Neural cell (in vitro differentiated cells): ENCODE measurements around the gene ZNF335. TPM values are rescaled to one million over a fixed set of nuclear protein-coding genes. Genes with fewer than 3 reads are reported as not detected.

Experiments
- H2AFZ ChIP-seq: fragments of 200-600, 300-800 bp; sonication (generic), shearing (Covaris generic); 2 replicates; pipeline ENCODE4 v1.6.0; 2014; ENCODE audit warnings: low read depth, mild to moderate bottlenecking, antibody characterized with exemption, low read length, moderate library complexity
- H3F3A ChIP-seq: fragments of 200-600 bp; shearing (Covaris generic); 2 replicates; pipeline ENCODE4 v1.6.1; 2016; ENCODE audit warnings: mild to moderate bottlenecking, moderate library complexity, mixed read lengths, antibody characterized with exemption, low read length; ENCODE audit not compliant: insufficient read depth, poor library complexity, severe bottlenecking
- H3K27ac ChIP-seq: fragments of 200-600, 300-800 bp; sonication (generic), shearing (Covaris generic); 2 replicates; pipeline ENCODE4 v1.5.1; 2014; ENCODE audit warnings: mild to moderate bottlenecking, low read length, moderate library complexity
- H3K27me3 ChIP-seq: fragments of 300-800, 200-600 bp; sonication (generic), shearing (Covaris generic); 2 replicates; pipeline ENCODE4 v1.6.0; 2014; ENCODE audit warnings: mild to moderate bottlenecking, low read depth, low read length, moderate library complexity; ENCODE audit not compliant: insufficient read depth
- H3K36me3 ChIP-seq: fragments of 300-800, 200-600 bp; sonication (generic), shearing (Covaris generic); 2 replicates; pipeline ENCODE4 v1.5.1; 2014; ENCODE audit warnings: mild to moderate bottlenecking, antibody characterized with exemption, low read length, moderate library complexity; ENCODE audit not compliant: insufficient read depth
- H3K4me2 ChIP-seq: fragments of 300-800, 200-600 bp; sonication (generic), shearing (Covaris generic); 2 replicates; pipeline ENCODE4 v1.6.0; 2014; ENCODE audit warnings: mild to moderate bottlenecking, low read length
- H3K4me3 ChIP-seq: fragments of 300-800, 200-600 bp; sonication (generic), shearing (Covaris generic); 2 replicates; pipeline ENCODE4 v1.5.1; 2014; ENCODE audit warnings: mild to moderate bottlenecking, low read length, moderate library complexity
- H3K79me2 ChIP-seq: fragments of 200-600 bp; shearing (Covaris generic); replicated peaks from 2 replicates; pipeline ENCODE4 v1.6.0; 2014; ENCODE audit warnings: mild to moderate bottlenecking, low read length, moderate library complexity; ENCODE audit not compliant: insufficient read depth
- H3K9ac ChIP-seq: fragments of 300-800, 200-600 bp; sonication (generic), shearing (Covaris generic); 2 replicates; pipeline ENCODE4 v1.6.1; 2016; ENCODE audit warnings: mild to moderate bottlenecking, low read length, mixed read lengths
- H3K9me2 ChIP-seq: fragments of 200-600 bp; shearing (Covaris generic); 2 replicates; pipeline ENCODE4 v1.6.1; 2016; ENCODE audit warnings: mild to moderate bottlenecking, low read length, mixed read lengths; ENCODE audit not compliant: insufficient read depth
- H3K9me3 ChIP-seq: fragments of 200-600, 300-800 bp; sonication (generic), shearing (Covaris generic); 2 replicates; pipeline ENCODE4 v1.6.1; 2016; ENCODE audit warnings: mild to moderate bottlenecking, mixed run types, low read length, moderate library complexity, mixed read lengths
- H4K20me1 ChIP-seq: fragments of 200-600 bp; shearing (Covaris generic); 2 replicates; pipeline ENCODE4 v1.6.1; 2016; ENCODE audit warnings: mild to moderate bottlenecking, mixed run types; ENCODE audit not compliant: insufficient read depth
- EP300 ChIP-seq: fragments of 450-650 bp; conservative IDR thresholded peaks from 2 replicates; pipeline ENCODE4 v1.6.1; 2014; ENCODE audit warnings: antibody characterized with exemption, mild to moderate bottlenecking, moderate library complexity; ENCODE audit not compliant: poor library complexity, severe bottlenecking
- EZH2 ChIP-seq: fragments of 200-600, 300-800 bp; shearing (Covaris generic), sonication (generic); IDR thresholded peaks from 2 replicates; pipeline ENCODE4 v1.6.1; 2014; ENCODE audit warnings: antibody characterized with exemption, low read length, borderline replicate concordance, mild to moderate bottlenecking; ENCODE audit not compliant: insufficient read depth, poor library complexity, severe bottlenecking
- MXI1 ChIP-seq: fragments of 450-650 bp; conservative IDR thresholded peaks from 2 replicates; pipeline ENCODE4 v1.6.1; 2014; ENCODE audit warnings: antibody characterized with exemption, mild to moderate bottlenecking; ENCODE audit not compliant: poor library complexity, severe bottlenecking
- POLR2AphosphoS5 ChIP-seq: IDR thresholded peaks from 2 replicates; pipeline ENCODE4 v1.6.1; 2012
- RAD21 ChIP-seq: fragments of 450-650 bp; conservative IDR thresholded peaks from 2 replicates; pipeline ENCODE4 v1.6.1; 2014; ENCODE audit warnings: antibody characterized with exemption, mild to moderate bottlenecking, moderate library complexity
- SMC3 ChIP-seq: fragments of 450-650 bp; conservative IDR thresholded peaks from 2 replicates; pipeline ENCODE4 v1.6.1; 2014; ENCODE audit warnings: antibody characterized with exemption, mild to moderate bottlenecking, moderate library complexity; ENCODE audit not compliant: poor library complexity
- TAF1 ChIP-seq: IDR thresholded peaks from 2 replicates; pipeline ENCODE4 v1.6.1; 2012; ENCODE audit warnings: low read depth
- polyA plus RNA-seq: library from polyadenylated mRNA; depleted of rRNA; stranded (reverse); fragments of >200 nt; gene quantifications from 2 replicates; pipeline ENCODE4 v1.2.3, GENCODE V29; 2014
- TF ChIP-seq, protein P1 (sequence below): fragments of 450-650 bp; IDR thresholded peaks from 2 replicates; pipeline ENCODE4 v1.5.1; 2014; ENCODE audit warnings: antibody characterized with exemption, mild to moderate bottlenecking, moderate library complexity; ENCODE audit not compliant: poor library complexity, severe bottlenecking
- TF ChIP-seq, protein P2 (sequence below): IDR thresholded peaks from 2 replicates; pipeline ENCODE4 v1.6.1; 2012; ENCODE audit warnings: borderline replicate concordance

The ZNF335 gene
- polyA plus RNA-seq, 1 donor from 2014 or later: 12.8 TPM

DNA sequence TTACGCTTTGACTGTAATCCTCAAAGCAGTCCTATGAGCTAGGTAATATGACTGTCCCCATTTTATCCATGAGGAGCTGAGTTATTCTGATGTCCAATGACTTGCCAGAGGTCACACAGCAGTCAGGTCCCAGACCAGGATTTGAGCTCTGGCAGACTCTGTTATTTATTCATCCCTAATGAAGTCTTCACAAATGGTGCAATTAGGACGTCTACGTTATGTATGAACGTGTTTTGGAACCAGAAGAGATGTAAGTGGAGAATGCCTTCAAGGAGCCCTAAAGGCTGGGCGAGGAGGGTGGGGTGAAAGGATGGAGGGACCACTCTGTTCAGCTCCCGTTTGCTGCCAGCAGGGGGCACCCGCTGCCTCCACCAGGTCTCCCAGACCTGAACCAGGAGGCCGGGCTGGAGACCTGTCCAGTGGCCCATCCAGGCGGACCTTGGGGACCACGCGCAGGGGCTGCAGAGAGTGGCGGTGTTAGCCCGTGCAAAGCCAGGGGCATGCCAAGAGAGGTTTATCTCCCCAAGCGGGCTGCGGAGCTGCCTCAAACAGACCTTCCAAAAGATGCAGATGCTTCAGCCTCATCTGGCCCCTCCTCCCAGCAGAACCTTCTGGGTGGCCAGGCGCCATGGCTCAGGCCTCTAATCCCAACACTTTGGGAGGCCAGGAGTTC lies 15.2 kb upstream of the ZNF335 start:
- H3K9ac ChIP-seq: no peak overlapping the region

DNA sequence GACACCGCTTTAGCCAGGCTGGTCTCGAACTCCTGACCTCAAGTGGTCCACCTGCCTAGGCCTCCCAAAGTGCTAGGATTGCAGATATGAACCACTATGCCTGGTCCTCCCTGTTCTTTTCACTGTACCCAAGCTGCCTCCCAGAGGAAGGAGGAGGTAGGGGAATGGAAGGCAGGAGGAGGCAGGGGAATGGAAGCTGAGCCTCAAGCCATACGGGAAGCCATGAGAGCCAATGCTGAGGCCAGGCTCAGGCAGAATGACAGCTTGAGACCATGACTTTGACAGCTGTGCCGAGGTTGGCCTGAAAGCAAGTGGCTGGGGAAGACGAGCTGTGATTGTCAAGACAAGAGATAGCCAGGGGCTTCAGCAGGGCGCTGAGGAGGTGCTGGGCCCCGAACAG lies 13.6 kb upstream of the ZNF335 start:
- no peak overlapping the region for H3K4me3 ChIP-seq
- no peak overlapping the region for H3K9ac ChIP-seq
- H3K4me2 ChIP-seq: no peak overlapping the region
- H3K79me2 ChIP-seq: no peaks in the 10 kb centered on the region
- H2AFZ ChIP-seq: no peak overlapping the region
- TF ChIP-seq, protein P1, sequence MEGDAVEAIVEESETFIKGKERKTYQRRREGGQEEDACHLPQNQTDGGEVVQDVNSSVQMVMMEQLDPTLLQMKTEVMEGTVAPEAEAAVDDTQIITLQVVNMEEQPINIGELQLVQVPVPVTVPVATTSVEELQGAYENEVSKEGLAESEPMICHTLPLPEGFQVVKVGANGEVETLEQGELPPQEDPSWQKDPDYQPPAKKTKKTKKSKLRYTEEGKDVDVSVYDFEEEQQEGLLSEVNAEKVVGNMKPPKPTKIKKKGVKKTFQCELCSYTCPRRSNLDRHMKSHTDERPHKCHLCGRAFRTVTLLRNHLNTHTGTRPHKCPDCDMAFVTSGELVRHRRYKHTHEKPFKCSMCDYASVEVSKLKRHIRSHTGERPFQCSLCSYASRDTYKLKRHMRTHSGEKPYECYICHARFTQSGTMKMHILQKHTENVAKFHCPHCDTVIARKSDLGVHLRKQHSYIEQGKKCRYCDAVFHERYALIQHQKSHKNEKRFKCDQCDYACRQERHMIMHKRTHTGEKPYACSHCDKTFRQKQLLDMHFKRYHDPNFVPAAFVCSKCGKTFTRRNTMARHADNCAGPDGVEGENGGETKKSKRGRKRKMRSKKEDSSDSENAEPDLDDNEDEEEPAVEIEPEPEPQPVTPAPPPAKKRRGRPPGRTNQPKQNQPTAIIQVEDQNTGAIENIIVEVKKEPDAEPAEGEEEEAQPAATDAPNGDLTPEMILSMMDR: no peak
- TF ChIP-seq TAF1 (no peak), SMC3 (no peak), MXI1 (no peak), EZH2 (no peak), POLR2AphosphoS5 (no peak), EP300 (no peak), RAD21 (no peak)
- TF ChIP-seq, protein P2, sequence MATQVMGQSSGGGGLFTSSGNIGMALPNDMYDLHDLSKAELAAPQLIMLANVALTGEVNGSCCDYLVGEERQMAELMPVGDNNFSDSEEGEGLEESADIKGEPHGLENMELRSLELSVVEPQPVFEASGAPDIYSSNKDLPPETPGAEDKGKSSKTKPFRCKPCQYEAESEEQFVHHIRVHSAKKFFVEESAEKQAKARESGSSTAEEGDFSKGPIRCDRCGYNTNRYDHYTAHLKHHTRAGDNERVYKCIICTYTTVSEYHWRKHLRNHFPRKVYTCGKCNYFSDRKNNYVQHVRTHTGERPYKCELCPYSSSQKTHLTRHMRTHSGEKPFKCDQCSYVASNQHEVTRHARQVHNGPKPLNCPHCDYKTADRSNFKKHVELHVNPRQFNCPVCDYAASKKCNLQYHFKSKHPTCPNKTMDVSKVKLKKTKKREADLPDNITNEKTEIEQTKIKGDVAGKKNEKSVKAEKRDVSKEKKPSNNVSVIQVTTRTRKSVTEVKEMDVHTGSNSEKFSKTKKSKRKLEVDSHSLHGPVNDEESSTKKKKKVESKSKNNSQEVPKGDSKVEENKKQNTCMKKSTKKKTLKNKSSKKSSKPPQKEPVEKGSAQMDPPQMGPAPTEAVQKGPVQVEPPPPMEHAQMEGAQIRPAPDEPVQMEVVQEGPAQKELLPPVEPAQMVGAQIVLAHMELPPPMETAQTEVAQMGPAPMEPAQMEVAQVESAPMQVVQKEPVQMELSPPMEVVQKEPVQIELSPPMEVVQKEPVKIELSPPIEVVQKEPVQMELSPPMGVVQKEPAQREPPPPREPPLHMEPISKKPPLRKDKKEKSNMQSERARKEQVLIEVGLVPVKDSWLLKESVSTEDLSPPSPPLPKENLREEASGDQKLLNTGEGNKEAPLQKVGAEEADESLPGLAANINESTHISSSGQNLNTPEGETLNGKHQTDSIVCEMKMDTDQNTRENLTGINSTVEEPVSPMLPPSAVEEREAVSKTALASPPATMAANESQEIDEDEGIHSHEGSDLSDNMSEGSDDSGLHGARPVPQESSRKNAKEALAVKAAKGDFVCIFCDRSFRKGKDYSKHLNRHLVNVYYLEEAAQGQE: no peak
- no peaks in the 10 kb centered on the region for H3K36me3 ChIP-seq
- H3K27ac ChIP-seq: no peak overlapping the region
- no peaks in the 10 kb centered on the region for H3K9me2 ChIP-seq
- H4K20me1 ChIP-seq: no peaks in the 10 kb centered on the region
- no peaks in the 10 kb centered on the region for H3F3A ChIP-seq
- H3K27me3 ChIP-seq: no peaks in the 10 kb centered on the region
- no peaks in the 10 kb centered on the region for H3K9me3 ChIP-seq

More for the DNA sequence above, 15.2 kb upstream of the ZNF335 start:
- no peaks in the 10 kb centered on the region for H3K36me3 ChIP-seq
- no peak overlapping the region for H2AFZ ChIP-seq
- H3K27ac ChIP-seq: no peak overlapping the region
- H3K79me2 ChIP-seq: no peaks in the 10 kb centered on the region
- H3K9me2 ChIP-seq: no peaks in the 10 kb centered on the region
- H3F3A ChIP-seq: no peaks in the 10 kb centered on the region
- TF ChIP-seq, protein P1: peak; percentile 82
- TF ChIP-seq RAD21 (peak; percentile 73), EZH2 (no peak), SMC3 (peak; percentile 76)
- H3K4me3 ChIP-seq: no peak overlapping the region
- H3K27me3 ChIP-seq: no peaks in the 10 kb centered on the region
- H4K20me1 ChIP-seq: no peaks in the 10 kb centered on the region
- no peaks in the 10 kb centered on the region for H3K9me3 ChIP-seq
- no peak overlapping the region for H3K4me2 ChIP-seq
